Heart left ventricle (tissue), 13 donors: ENCODE results near the gene ATRX.
"Not testable (repeated sequence)": the region's sequence is repeated elsewhere in the genome, so short reads cannot be mapped to it uniquely, and the experiment has no call there.

Experiments used
- POLR2A ChIP-seq, 2 donors: fragments of 450-650 bp; IDR thresholded peaks; one replicate each; pipeline ENCODE4 v1.6.1; 2017; ENCODE audit warnings: antibody characterized with exemption in 2 of 2, mild to moderate bottlenecking in 2 of 2, moderate library complexity in 2 of 2
- TF ChIP-seq, protein P1 (sequence below), 12 donors: fragments of 200-600 bp; sonication (generic) in 4 of 12; IDR thresholded peaks; one replicate each; pipeline versions ENCODE4 v1.5.0 to v1.8.0; 2018 to 2022; ENCODE audit warnings: antibody characterized with exemption in 12 of 12, mild to moderate bottlenecking in 5 of 12
- donor health status: ischemic (EF 13 %, LVEDD 7.1; RV severe dilation, severe dysfunction).
- donor health status: DM: no; HTN: yes; CAD: no.
- donor health status: DM: no; HTN: no; CAD: no.
- donor health status: ischemic (EF 25% LVEDD 6.9; RV normal size, moderate dysfunction).
- donor health status: ischemic (EF 25% LVEDD 5.7; RV mildly dilated, moderate dysfunction).
- donor health status: ischemic (EF 35%, LVEDD 5.7; RV mildly dilated, moderate dysfunction).
- donor health status: nonischemic (EF 11% LVEDD 7.7; RV severe dilation, severe dysfunction).
- donor health status: DM: yes; HTN: yes; CAD: no.
- donor health status: PGD.
- donor health status: ischemic (EF 29% LVEDD 5.4; RV normal size, mild dysfunction).
- donor health status: nonischemic (EF 23%, LVEDD 6.1; RV moderate dilation, normal function).

GRCh38 chrX:77621453-77621852, 164.6 kb downstream of the ATRX start:
- TF ChIP-seq, protein P1, sequence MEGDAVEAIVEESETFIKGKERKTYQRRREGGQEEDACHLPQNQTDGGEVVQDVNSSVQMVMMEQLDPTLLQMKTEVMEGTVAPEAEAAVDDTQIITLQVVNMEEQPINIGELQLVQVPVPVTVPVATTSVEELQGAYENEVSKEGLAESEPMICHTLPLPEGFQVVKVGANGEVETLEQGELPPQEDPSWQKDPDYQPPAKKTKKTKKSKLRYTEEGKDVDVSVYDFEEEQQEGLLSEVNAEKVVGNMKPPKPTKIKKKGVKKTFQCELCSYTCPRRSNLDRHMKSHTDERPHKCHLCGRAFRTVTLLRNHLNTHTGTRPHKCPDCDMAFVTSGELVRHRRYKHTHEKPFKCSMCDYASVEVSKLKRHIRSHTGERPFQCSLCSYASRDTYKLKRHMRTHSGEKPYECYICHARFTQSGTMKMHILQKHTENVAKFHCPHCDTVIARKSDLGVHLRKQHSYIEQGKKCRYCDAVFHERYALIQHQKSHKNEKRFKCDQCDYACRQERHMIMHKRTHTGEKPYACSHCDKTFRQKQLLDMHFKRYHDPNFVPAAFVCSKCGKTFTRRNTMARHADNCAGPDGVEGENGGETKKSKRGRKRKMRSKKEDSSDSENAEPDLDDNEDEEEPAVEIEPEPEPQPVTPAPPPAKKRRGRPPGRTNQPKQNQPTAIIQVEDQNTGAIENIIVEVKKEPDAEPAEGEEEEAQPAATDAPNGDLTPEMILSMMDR (IDR thresholded peaks at IDR 0.05): not testable (repeated sequence)
- TF ChIP-seq POLR2A (IDR thresholded peaks at IDR 0.05): not testable (repeated sequence)
